Endothelial cell (in vitro differentiated cells): Measurements from ENCODE around the gene NCOA1. TPM values are rescaled to one million over a fixed set of nuclear protein-coding genes. Genes with fewer than 3 reads are reported as not detected.
A peak's percentile ranks its signal among the peaks of the same experiment; 100 is the strongest.
"Not testable (repeated sequence)": the region's sequence is repeated elsewhere in the genome, so short reads cannot be mapped to it uniquely, and the experiment has no call there.

Experiments
- DNase-seq: peaks from one replicate; pipeline ENCODE4 v3.0.0; 2021; ENCODE audit warnings: low spot score
- H3K27ac Mint-ChIP-seq: one replicate; pipeline ENCODE4 v1.8.0; 2021; ENCODE audit warnings: mixed read lengths, inconsistent platforms; ENCODE audit not compliant: unreplicated experiment
- H3K27me3 Mint-ChIP-seq: one replicate; pipeline ENCODE4 v1.8.0; 2021; ENCODE audit warnings: mild to moderate bottlenecking, moderate library complexity, mixed read lengths, inconsistent platforms; ENCODE audit not compliant: unreplicated experiment
- H3K36me3 Mint-ChIP-seq: one replicate; pipeline ENCODE4 v1.8.0; 2021; ENCODE audit warnings: mild to moderate bottlenecking, low read depth, mixed read lengths, inconsistent platforms; ENCODE audit not compliant: unreplicated experiment
- H3K4me1 Mint-ChIP-seq: one replicate; pipeline ENCODE4 v1.8.0; 2021; ENCODE audit warnings: mild to moderate bottlenecking, mixed read lengths, inconsistent platforms; ENCODE audit not compliant: unreplicated experiment
- H3K4me3 Mint-ChIP-seq: one replicate; pipeline ENCODE4 v1.8.0; 2021; ENCODE audit warnings: mild to moderate bottlenecking, mixed read lengths, inconsistent platforms; ENCODE audit not compliant: unreplicated experiment
- H3K9me3 Mint-ChIP-seq: one replicate; pipeline ENCODE4 v1.8.0; 2021; ENCODE audit warnings: mixed read lengths, inconsistent platforms; ENCODE audit not compliant: unreplicated experiment
- CTCF ChIP-seq: fragments of 200-600 bp; sonication (generic); IDR thresholded peaks from one replicate; pipeline ENCODE4 v1.5.0; 2021; ENCODE audit warnings: antibody characterized with exemption; ENCODE audit not compliant: unreplicated experiment
- total RNA-seq: library from RNA; stranded (reverse); fragmentation: NEBNext Ultra II Directional; extraction: Animal tissue kit (Norgen Biotek cat#: 25700); gene quantifications from one replicate; pipeline ENCODE4 v1.2.1, GENCODE V29; 2021; ENCODE audit not compliant: unreplicated experiment

The NCOA1 gene
- total RNA-seq, 1 donor from 2014 or later = 47.4 TPM

GRCh38 chr2:24520175-24520574 lies 29.1 kb downstream of the NCOA1 start:
- Mint-ChIP-seq H3K4me3 (no peak overlapping the region), H3K27ac (no peak overlapping the region), H3K4me1 (peaks cover 24% of the 10 kb centered on the region), H3K9me3 (no peaks in the 10 kb centered on the region), H3K27me3 (no peaks in the 10 kb centered on the region), H3K36me3 (no peaks in the 10 kb centered on the region)
- no peak for DNase-seq
- TF ChIP-seq CTCF = no peak

DNA sequence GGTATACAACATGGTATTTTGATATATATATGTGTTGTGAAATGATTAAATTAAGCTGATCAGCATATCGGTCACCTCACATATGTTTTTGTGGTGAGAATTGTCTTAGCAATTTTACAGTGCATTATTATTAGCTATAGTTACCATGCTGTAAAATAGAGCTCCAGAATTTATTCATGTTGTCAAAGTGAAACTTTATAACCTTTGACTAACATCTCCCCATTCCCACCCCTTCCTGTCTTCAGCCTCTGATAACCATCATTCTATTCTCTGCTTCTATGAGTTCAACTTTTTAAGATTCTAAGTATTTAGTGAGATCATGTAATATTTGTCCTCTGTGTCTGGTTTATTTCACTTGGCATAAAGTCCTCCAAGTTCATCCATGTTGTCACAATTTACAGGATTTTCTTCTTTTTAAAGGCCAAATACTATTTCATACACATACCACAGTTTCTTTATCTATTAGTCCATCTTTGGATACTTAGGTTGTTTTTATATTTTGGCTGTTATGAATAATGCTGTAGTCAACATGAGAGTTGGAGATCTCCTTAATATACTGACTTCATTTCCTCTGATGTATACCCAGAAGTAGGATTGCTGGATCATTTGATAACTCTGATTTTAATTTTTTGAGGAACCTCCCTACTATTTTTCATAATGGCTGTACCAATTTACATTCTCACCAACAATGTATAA lies 30.3 kb downstream of the NCOA1 start:
- no peak overlapping the region for H3K27ac Mint-ChIP-seq
- H3K9me3 Mint-ChIP-seq = no peaks in the 10 kb centered on the region
- H3K4me1 Mint-ChIP-seq = peaks cover 25% of the 10 kb centered on the region
- H3K36me3 Mint-ChIP-seq = no peaks in the 10 kb centered on the region
- no peaks in the 10 kb centered on the region for H3K27me3 Mint-ChIP-seq
- DNase-seq = no peak
- no peak for TF ChIP-seq CTCF
- no peak overlapping the region for H3K4me3 Mint-ChIP-seq

GRCh38 chr2:24521975-24522639 lies 31.1 kb downstream of the NCOA1 start:
- DNase-seq = no peak
- Mint-ChIP-seq H3K4me1 (peaks cover 25% of the 10 kb centered on the region), H3K27me3 (no peaks in the 10 kb centered on the region), H3K9me3 (no peaks in the 10 kb centered on the region), H3K36me3 (no peaks in the 10 kb centered on the region), H3K27ac (no peak overlapping the region), H3K4me3 (no peak overlapping the region)
- TF ChIP-seq CTCF = no peak

DNA sequence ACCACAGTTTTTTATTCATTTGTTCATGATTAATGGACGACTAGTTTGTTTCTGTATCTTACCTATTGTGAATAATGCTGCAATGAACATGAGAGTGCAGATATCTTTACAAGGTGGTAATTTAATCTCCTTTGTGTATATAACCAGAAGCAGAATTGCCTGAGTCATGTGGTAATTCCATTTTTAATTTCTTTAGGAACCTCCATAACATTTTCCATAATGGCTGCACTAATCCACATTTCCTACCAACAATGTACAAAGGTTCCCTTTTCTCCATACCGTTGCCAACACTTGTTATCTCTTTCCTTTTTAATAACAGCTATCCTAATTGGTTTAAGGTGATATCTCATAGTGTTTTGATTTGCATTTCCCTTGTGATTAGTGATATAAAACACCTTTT lies 36.5 kb downstream of the NCOA1 start:
- peaks cover 6% of the 10 kb centered on the region for H3K4me1 Mint-ChIP-seq
- TF ChIP-seq CTCF = no peak
- H3K36me3 Mint-ChIP-seq = peaks cover 4% of the 10 kb centered on the region
- no peak for DNase-seq
- H3K27me3 Mint-ChIP-seq = peaks cover 3% of the 10 kb centered on the region
- no peak overlapping the region for H3K4me3 Mint-ChIP-seq
- H3K27ac Mint-ChIP-seq = no peak overlapping the region
- H3K9me3 Mint-ChIP-seq = no peaks in the 10 kb centered on the region

DNA sequence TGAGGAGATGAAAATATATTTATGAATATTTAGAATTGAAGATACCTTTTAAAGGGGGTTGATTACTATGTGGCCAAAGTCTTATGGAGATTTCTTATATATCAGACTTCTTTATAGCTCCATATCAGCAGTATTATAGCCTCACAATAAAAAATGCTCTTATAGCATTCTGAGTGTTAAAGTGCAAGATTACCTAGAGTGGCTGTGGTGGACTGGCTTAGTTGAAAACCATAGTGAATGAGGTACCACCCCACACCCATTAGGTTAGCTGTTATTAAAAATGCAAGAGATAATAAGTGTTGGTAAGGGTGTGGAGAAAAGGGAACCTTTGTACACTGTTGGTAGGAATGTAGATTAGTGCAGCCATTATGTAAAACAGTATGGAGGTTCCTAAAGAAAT lies 39.7 kb downstream of the NCOA1 start:
- TF ChIP-seq CTCF = no peak
- no peaks in the 10 kb centered on the region for H3K9me3 Mint-ChIP-seq
- peaks cover 3% of the 10 kb centered on the region for H3K27me3 Mint-ChIP-seq
- H3K36me3 Mint-ChIP-seq = peaks cover 4% of the 10 kb centered on the region
- H3K4me1 Mint-ChIP-seq = peaks cover 2% of the 10 kb centered on the region
- no peak overlapping the region for H3K27ac Mint-ChIP-seq
- H3K4me3 Mint-ChIP-seq = no peak overlapping the region
- no peak for DNase-seq

- H3K27me3 Mint-ChIP-seq, DNase-seq, H3K4me1 Mint-ChIP-seq, H3K4me3 Mint-ChIP-seq, H3K27ac Mint-ChIP-seq, H3K36me3 Mint-ChIP-seq, H3K9me3 Mint-ChIP-seq: not testable (repeated sequence)
Measured at GRCh38 chr2:24531610-24532009, 40.6 kb downstream of the NCOA1 start.

- H3K27ac Mint-ChIP-seq = peak overlapping the region; percentile 36
- H3K9me3 Mint-ChIP-seq, H3K27me3 Mint-ChIP-seq, H3K36me3 Mint-ChIP-seq, H3K4me3 Mint-ChIP-seq, DNase-seq, H3K4me1 Mint-ChIP-seq: not testable (repeated sequence)
Measured at GRCh38 chr2:24532057-24532456, 41.0 kb downstream of the NCOA1 start.
